Mesendoderm (in vitro differentiated cells): Measurements from ENCODE around the gene DMD.
"Not testable (repeated sequence)": the region's sequence is repeated elsewhere in the genome, so short reads cannot be mapped to it uniquely, and the experiment has no call there.

ENCODE experiments used
- DNase-seq: peaks from one replicate; pipeline ENCODE4 v3.0.0; 2013
- H2AK5ac ChIP-seq: 2 replicates; pipeline ENCODE4 v1.6.1; 2013; ENCODE audit warnings: low read length, inconsistent platforms
- H2BK120ac ChIP-seq: 2 replicates; pipeline ENCODE4 v1.6.1; 2013; ENCODE audit warnings: low read depth, mild to moderate bottlenecking, low read length, moderate library complexity, mixed read lengths
- H2BK15ac ChIP-seq: replicated peaks from 2 replicates; pipeline ENCODE4 v1.6.1; 2013; ENCODE audit warnings: low read depth, mild to moderate bottlenecking, moderate library complexity
- H2BK5ac ChIP-seq: 2 replicates; pipeline ENCODE4 v1.6.1; 2013; ENCODE audit warnings: low read length, inconsistent platforms
- H3K18ac ChIP-seq: 2 replicates; pipeline ENCODE4 v1.6.1; 2013; ENCODE audit warnings: mild to moderate bottlenecking, low read length, mixed read lengths
- H3K23ac ChIP-seq: one replicate; pipeline ENCODE4 v1.6.1; 2013; ENCODE audit warnings: low read length
- H3K27ac ChIP-seq: 2 replicates; pipeline ENCODE4 v1.5.1; 2013; ENCODE audit warnings: low read depth, mild to moderate bottlenecking, inconsistent platforms, low read length, moderate library complexity
- H3K27me3 ChIP-seq: 2 replicates; pipeline ENCODE4 v1.6.1; 2013; ENCODE audit warnings: low read length, control low read depth, mild to moderate bottlenecking, inconsistent platforms; ENCODE audit not compliant: insufficient read depth, poor library complexity
- H3K36me3 ChIP-seq: 2 replicates; pipeline ENCODE4 v1.6.1; 2013; ENCODE audit warnings: low read length, inconsistent platforms; ENCODE audit not compliant: control insufficient read depth, insufficient read depth
- H3K4ac ChIP-seq: one replicate; pipeline ENCODE4 v1.6.1; 2013; ENCODE audit warnings: low read depth, mild to moderate bottlenecking, low read length, moderate library complexity
- H3K4me1 ChIP-seq: 2 replicates; pipeline ENCODE4 v1.6.1; 2013; ENCODE audit warnings: low read depth, low read length, inconsistent platforms; ENCODE audit not compliant: control insufficient read depth
- H3K4me2 ChIP-seq: 2 replicates; pipeline ENCODE4 v1.6.1; 2013; ENCODE audit warnings: low read length
- H3K4me3 ChIP-seq: 2 replicates; pipeline ENCODE4 v1.5.1; 2013; ENCODE audit warnings: mild to moderate bottlenecking, low read length
- H3K56ac ChIP-seq: one replicate; pipeline ENCODE4 v1.6.1; 2013; ENCODE audit warnings: low read length
- H3K79me1 ChIP-seq: 2 replicates; pipeline ENCODE4 v1.6.1; 2013; ENCODE audit warnings: low read length, inconsistent platforms
- H3K79me2 ChIP-seq: 2 replicates; pipeline ENCODE4 v1.6.1; 2013; ENCODE audit warnings: mild to moderate bottlenecking, low read length; ENCODE audit not compliant: control insufficient read depth, insufficient read depth
- H3K9ac ChIP-seq: 2 replicates; pipeline ENCODE4 v1.6.1; 2013; ENCODE audit warnings: low read length, inconsistent platforms
- H4K5ac ChIP-seq: one replicate; pipeline ENCODE4 v1.6.1; 2013; ENCODE audit warnings: low read length
- H4K8ac ChIP-seq: one replicate; pipeline ENCODE4 v1.6.1; 2013; ENCODE audit warnings: low read depth, mild to moderate bottlenecking, control low read depth, low read length, moderate library complexity
- WGBS: extraction: QIAGEN DNeasy Blood & Tissue Kit; methylation state at CpG from one replicate; pipeline ENCODE4 v1.1.7; 2013; ENCODE audit warnings: low lambda C conversion rate, missing lambda C conversion rate; ENCODE audit not compliant: insufficient coverage; ENCODE audit errors: extremely low coverage; 5-methylcytosine and 5-hydroxymethylcytosine counted together

The DMD gene

DNA sequence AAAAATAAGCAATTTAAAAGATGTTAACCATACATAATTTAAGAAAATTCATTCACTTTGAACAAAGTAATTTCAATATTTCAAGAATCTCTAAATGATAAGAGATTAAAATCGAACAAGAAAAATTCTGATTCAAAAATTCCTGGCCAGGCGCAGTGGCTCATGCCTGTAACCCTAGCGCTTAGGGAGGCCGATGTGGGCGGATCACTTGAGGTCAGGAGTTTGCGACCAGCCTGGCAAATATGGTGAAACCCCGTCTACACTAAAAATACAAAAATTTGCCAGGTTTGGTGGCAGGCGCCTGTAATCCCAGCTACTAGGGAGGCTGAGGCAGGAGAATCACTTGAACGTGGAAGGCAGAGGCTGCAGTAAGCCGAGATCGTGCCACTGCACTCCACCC is 1279.0 kb downstream of the DMD start:
- H2AK5ac ChIP-seq, H3K18ac ChIP-seq, H3K56ac ChIP-seq, H3K9ac ChIP-seq, H3K4me1 ChIP-seq, H3K79me2 ChIP-seq, H2BK15ac ChIP-seq, H3K27me3 ChIP-seq, H3K27ac ChIP-seq, H3K79me1 ChIP-seq, H3K4me3 ChIP-seq, H4K8ac ChIP-seq, H2BK5ac ChIP-seq, DNase-seq, H4K5ac ChIP-seq, H3K36me3 ChIP-seq, H3K4me2 ChIP-seq, H3K23ac ChIP-seq, H3K4ac ChIP-seq, H2BK120ac ChIP-seq: not testable (repeated sequence)
- no CpG with 5 or more reads among the region's 11 CpGs for WGBS

- WGBS: no CpG with 5 or more reads among the region's 3 CpGs
- Histone ChIP-seq H2AK5ac (no peak overlapping the region), H3K36me3 (no peaks in the 10 kb centered on the region), H3K4me3 (no peak overlapping the region), H2BK120ac (no peak overlapping the region), H3K4me2 (no peak overlapping the region), H3K27ac (no peak overlapping the region), H3K9ac (no peak overlapping the region), H3K27me3 (no peaks in the 10 kb centered on the region), H4K5ac (no peak overlapping the region), H3K79me2 (no peaks in the 10 kb centered on the region), H3K56ac (no peak overlapping the region), H4K8ac (no peak overlapping the region), H3K79me1 (no peaks in the 10 kb centered on the region), H3K23ac (no peak overlapping the region), H2BK5ac (no peak overlapping the region), H2BK15ac (no peak overlapping the region), H3K4me1 (no peaks in the 10 kb centered on the region), H3K4ac (no peak overlapping the region), H3K18ac (no peak overlapping the region)
- peak; percentile 0 for DNase-seq
These were observed 1280.1 kb downstream of the DMD start for GRCh38 chrX:31931225-31931624.

DNA sequence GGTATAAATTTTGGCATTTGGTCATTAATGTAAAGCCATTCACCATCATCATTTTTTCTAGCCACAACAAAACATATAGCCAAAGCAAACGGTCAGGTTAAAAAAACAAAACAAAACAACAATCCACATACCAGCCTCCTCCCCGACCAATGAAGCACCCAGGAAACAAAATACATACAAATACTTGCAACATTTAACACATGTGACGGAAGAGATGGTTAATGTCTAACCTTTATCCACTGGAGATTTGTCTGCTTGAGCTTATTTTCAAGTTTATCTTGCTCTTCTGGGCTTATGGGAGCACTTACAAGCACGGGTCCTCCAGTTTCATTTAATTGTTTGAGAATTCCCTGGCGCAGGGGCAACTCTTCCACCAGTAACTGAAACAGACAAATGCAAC is 1282.0 kb downstream of the DMD start:
- Histone ChIP-seq H3K4me3 (no peak overlapping the region), H3K4me1 (no peaks in the 10 kb centered on the region), H2BK5ac (no peak overlapping the region), H3K23ac (no peak overlapping the region), H2AK5ac (no peak overlapping the region), H4K8ac (no peak overlapping the region), H3K56ac (no peak overlapping the region), H3K36me3 (no peaks in the 10 kb centered on the region), H3K79me2 (no peaks in the 10 kb centered on the region), H3K9ac (no peak overlapping the region), H4K5ac (no peak overlapping the region), H3K4me2 (no peak overlapping the region), H2BK120ac (no peak overlapping the region), H3K79me1 (no peaks in the 10 kb centered on the region), H3K27ac (no peak overlapping the region), H2BK15ac (no peak overlapping the region), H3K4ac (no peak overlapping the region), H3K18ac (no peak overlapping the region), H3K27me3 (no peaks in the 10 kb centered on the region)
- no peak for DNase-seq
- WGBS: no CpG with 5 or more reads among the region's 5 CpGs

DNA sequence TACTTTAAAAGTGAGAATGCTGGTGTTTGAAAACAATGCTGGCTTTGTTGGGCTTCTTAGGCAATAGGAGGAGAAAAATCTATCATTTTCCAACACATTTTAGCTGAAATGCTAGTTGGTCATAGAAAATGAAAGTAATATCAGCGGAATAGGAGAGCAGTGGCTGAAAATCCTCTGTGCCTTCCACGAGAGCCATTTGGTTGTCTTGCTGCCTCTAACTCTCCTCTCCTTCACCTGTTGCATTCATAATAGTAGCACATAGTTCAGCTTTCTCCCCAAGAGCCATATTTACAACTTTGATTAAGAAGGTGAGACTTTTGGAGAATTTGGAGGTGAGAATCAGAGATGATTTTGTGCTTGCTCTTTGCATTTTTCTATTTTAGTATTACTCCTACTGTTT is 1290.1 kb downstream of the DMD start:
- no peak overlapping the region for H2BK15ac ChIP-seq
- H2AK5ac ChIP-seq: no peak overlapping the region
- no peak overlapping the region for H4K5ac ChIP-seq
- no peak overlapping the region for H3K56ac ChIP-seq
- H3K27ac ChIP-seq: no peak overlapping the region
- no peak overlapping the region for H2BK120ac ChIP-seq
- no peak overlapping the region for H2BK5ac ChIP-seq
- H4K8ac ChIP-seq: no peak overlapping the region
- no peak overlapping the region for H3K9ac ChIP-seq
- H3K79me1 ChIP-seq: no peaks in the 10 kb centered on the region
- no peak overlapping the region for H3K23ac ChIP-seq
- no peaks in the 10 kb centered on the region for H3K4me1 ChIP-seq
- H3K79me2 ChIP-seq: no peaks in the 10 kb centered on the region
- no peak overlapping the region for H3K18ac ChIP-seq
- H3K4me2 ChIP-seq: no peak overlapping the region
- no CpG with 5 or more reads among the region's 2 CpGs for WGBS
- H3K27me3 ChIP-seq: no peaks in the 10 kb centered on the region
- no peak for DNase-seq
- H3K4me3 ChIP-seq: no peak overlapping the region
- H3K4ac ChIP-seq: no peak overlapping the region
- H3K36me3 ChIP-seq: no peaks in the 10 kb centered on the region

DNA sequence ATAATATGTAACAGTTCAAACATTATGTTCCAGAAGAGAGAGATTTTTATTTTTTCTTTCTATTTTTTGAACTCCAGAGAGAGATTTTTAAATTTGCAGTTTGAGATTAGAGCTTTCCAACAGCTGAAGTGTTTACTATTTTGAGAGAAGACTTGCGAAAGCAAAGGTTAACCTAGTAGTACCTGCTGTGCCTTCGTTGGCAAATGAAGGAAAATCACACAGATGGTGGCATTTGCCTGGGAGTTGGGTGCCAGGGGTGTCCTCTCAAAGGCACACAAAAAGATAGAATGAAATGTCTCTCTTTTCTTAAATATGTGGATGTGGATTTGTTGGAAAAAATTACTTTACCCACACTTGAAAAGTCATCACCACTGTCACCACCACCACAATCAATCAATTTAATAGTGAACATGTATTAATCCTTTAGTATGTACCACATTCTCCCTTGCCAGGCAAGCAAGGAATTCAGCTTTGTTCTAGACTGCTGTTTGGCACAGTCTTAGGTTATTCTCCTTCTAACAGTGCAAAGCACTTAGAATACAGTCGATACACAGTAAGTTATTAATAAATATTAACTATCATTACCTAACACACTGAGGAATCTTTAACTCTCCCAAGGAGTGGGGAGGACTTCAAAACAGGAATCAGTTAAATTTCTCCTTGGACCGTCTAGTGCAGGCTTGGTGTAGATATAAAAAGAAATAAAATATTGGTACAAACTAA is 1301.3 kb downstream of the DMD start:
- no peak overlapping the region for H3K56ac ChIP-seq
- H2BK15ac ChIP-seq: no peak overlapping the region
- no peak overlapping the region for H3K18ac ChIP-seq
- no peak overlapping the region for H3K4me3 ChIP-seq
- H3K27me3 ChIP-seq: no peaks in the 10 kb centered on the region
- H3K27ac ChIP-seq: no peak overlapping the region
- H3K4ac ChIP-seq: no peak overlapping the region
- H3K79me1 ChIP-seq: no peaks in the 10 kb centered on the region
- H3K9ac ChIP-seq: no peak overlapping the region
- no peaks in the 10 kb centered on the region for H3K79me2 ChIP-seq
- no CpG with 5 or more reads among the region's 4 CpGs for WGBS
- DNase-seq: no peak
- H4K8ac ChIP-seq: no peak overlapping the region
- H4K5ac ChIP-seq: no peak overlapping the region
- no peaks in the 10 kb centered on the region for H3K4me1 ChIP-seq
- no peak overlapping the region for H2BK5ac ChIP-seq
- no peak overlapping the region for H2AK5ac ChIP-seq
- H2BK120ac ChIP-seq: no peak overlapping the region
- H3K23ac ChIP-seq: no peak overlapping the region
- H3K36me3 ChIP-seq: no peaks in the 10 kb centered on the region
- no peak overlapping the region for H3K4me2 ChIP-seq

DNA sequence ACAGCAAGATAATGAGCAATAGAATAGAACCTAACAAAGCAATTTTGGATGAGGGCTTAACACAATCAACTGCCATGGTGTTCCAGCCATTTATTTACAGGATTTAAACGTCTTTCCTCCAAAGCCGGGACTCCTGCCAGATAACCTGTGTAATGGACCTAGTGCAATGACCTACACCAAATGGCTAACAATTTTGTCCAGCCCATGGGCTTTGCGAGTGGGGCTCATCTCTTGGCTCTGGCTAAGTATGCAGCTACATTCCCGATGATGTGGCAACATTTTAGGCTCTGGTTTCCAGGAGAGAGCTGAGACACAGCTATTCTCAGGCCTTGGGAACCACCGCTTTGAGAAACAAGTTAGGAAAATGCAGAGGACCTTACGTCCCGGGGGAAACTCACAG is 1317.2 kb downstream of the DMD start:
- H3K79me2 ChIP-seq: no peaks in the 10 kb centered on the region
- H2BK5ac ChIP-seq: no peak overlapping the region
- no peak overlapping the region for H3K9ac ChIP-seq
- H3K79me1 ChIP-seq: no peaks in the 10 kb centered on the region
- H3K36me3 ChIP-seq: no peaks in the 10 kb centered on the region
- H4K5ac ChIP-seq: no peak overlapping the region
- DNase-seq: no peak
- WGBS: no CpG with 5 or more reads among the region's 7 CpGs
- H3K27ac ChIP-seq: no peak overlapping the region
- H3K56ac ChIP-seq: no peak overlapping the region
- H3K4me1 ChIP-seq: no peaks in the 10 kb centered on the region
- no peak overlapping the region for H3K4me3 ChIP-seq
- no peaks in the 10 kb centered on the region for H3K27me3 ChIP-seq
- no peak overlapping the region for H4K8ac ChIP-seq
- no peak overlapping the region for H3K18ac ChIP-seq
- H3K4me2 ChIP-seq: no peak overlapping the region
- H3K4ac ChIP-seq: no peak overlapping the region
- no peak overlapping the region for H3K23ac ChIP-seq
- H2AK5ac ChIP-seq: no peak overlapping the region
- no peak overlapping the region for H2BK120ac ChIP-seq
- no peak overlapping the region for H2BK15ac ChIP-seq
